Caco-2 (cell line): ENCODE results near the gene AOC1. TPM values are rescaled to one million over a fixed set of nuclear protein-coding genes. Genes with fewer than 3 reads are reported as not detected.

Source experiments
- BruUV-seq: library from RNA; stranded (reverse); fragments of 400-500 nt; replicated peaks from 2 replicates; lab custom pipeline; 2021; lab: Mats Ljungman, UMichigan
- CTCF ChIA-PET: fragments of 300-600 bp; sonication (Branson Sonifier 250); formaldehyde crosslinking; loops from one replicate; lab custom pipeline; 2022; ENCODE audit warnings: antibody characterized with exemption; lab: Charles Lee
- POLR2A ChIA-PET: fragments of 300-600 bp; sonication (Branson Sonifier 250); formaldehyde crosslinking; loops from one replicate; lab custom pipeline; 2022; ENCODE audit warnings: antibody characterized with exemption; lab: Charles Lee
- DNase-seq, 2 experiments: peaks; one replicate each; pipeline versions ENCODE4 v3.0.0 to v3.0.0-alpha.2; 2020 to 2022
- H3K27me3 ChIP-seq: replicated peaks from 2 replicates; pipeline ENCODE4 v1.6.0; 2011; ENCODE audit warnings: low read length; ENCODE audit not compliant: control insufficient read depth, insufficient read depth
- H3K36me3 ChIP-seq: 2 replicates; pipeline ENCODE4 v1.5.1; 2011; ENCODE audit warnings: low read length; ENCODE audit not compliant: control insufficient read depth, insufficient read depth
- H3K4me1 ChIP-seq: fragments of 250-450 bp; sonication (Bioruptor Pico); 2 replicates; pipeline ENCODE4 v1.5.1; 2020; ENCODE audit warnings: mild to moderate bottlenecking
- H3K4me3 ChIP-seq: 2 replicates; pipeline ENCODE4 v1.5.1; 2011; ENCODE audit warnings: low read depth, mild to moderate bottlenecking, control low read depth, low read length
- H3K9me3 ChIP-seq: fragments of 250-450 bp; sonication (Bioruptor Pico); 2 replicates; pipeline ENCODE4 v1.5.1; 2020; ENCODE audit warnings: mild to moderate bottlenecking, moderate library complexity
- H3K27ac Mint-ChIP-seq: one replicate; pipeline ENCODE4 v1.8.0; 2022; ENCODE audit warnings: mixed read lengths; ENCODE audit not compliant: unreplicated experiment
- H3K27me3 Mint-ChIP-seq: one replicate; pipeline ENCODE4 v1.8.0; 2022; ENCODE audit warnings: mixed read lengths; ENCODE audit not compliant: insufficient read depth, unreplicated experiment
- H3K36me3 Mint-ChIP-seq: one replicate; pipeline ENCODE4 v1.8.0; 2022; ENCODE audit warnings: mild to moderate bottlenecking, mixed read lengths; ENCODE audit not compliant: insufficient read depth, unreplicated experiment
- H3K4me1 Mint-ChIP-seq: one replicate; pipeline ENCODE4 v1.8.0; 2022; ENCODE audit warnings: low read depth, mixed read lengths; ENCODE audit not compliant: unreplicated experiment
- H3K4me3 Mint-ChIP-seq: one replicate; pipeline ENCODE4 v1.8.0; 2022; ENCODE audit warnings: mild to moderate bottlenecking, moderate library complexity, mixed read lengths; ENCODE audit not compliant: unreplicated experiment
- H3K9me3 Mint-ChIP-seq: one replicate; pipeline ENCODE4 v1.8.0; 2022; ENCODE audit warnings: mixed read lengths; ENCODE audit not compliant: unreplicated experiment
- intact Hi-C: fragments of 100-400 bp; cut with micrococcal nuclease; formaldehyde crosslinking; loops from one replicate; pipeline ENCODE4 v1.10.0; 2022; ENCODE audit not compliant: unreplicated experiment
- total RNA-seq: library from RNA; stranded (reverse); gene quantifications from 2 replicates; pipeline ENCODE4 v1.2.3, GENCODE V29; 2022
- TF ChIP-seq, protein P1 (sequence below), 2 experiments: fragments of 200-600 bp in 1 of 2; IDR thresholded peaks; 1 replicate in 1 of 2; 2 replicates in 1 of 2; pipeline versions ENCODE4 v1.5.1 to v1.8.0; 2011 to 2022; ENCODE audit warnings: antibody characterized with exemption in 1 of 2, control low read depth in 1 of 2, inconsistent platforms in 1 of 2, low read depth in 1 of 2, low read length in 1 of 2, mild to moderate bottlenecking in 1 of 2, moderate library complexity in 1 of 2; ENCODE audit not compliant: insufficient read depth in 1 of 2, severe bottlenecking in 1 of 2, unreplicated experiment in 1 of 2

AOC1 gene
- total RNA-seq, 1 experiment from 2014 or later: 3.5 TPM

DNA sequence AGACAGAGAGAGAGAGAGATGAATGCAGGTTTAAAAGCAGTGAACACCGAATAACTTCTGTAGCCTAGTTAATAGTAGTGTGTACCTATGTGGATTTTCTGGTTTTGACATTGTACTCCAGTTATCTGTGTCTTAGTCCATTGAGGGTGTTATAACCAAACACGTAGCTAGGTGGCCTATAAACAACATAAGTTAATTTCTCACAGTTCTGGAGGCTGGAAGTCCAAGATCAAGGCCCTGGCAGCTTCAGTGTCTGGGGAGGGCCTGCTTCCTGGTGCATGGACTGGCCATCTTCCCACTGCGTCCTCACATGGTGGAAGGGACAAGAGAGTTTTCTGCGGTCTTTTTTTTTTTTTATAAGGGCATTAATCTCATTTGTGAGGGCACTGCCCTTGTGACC is 23.5 kb downstream of the AOC1 start:
- no peak overlapping the region for H3K27ac Mint-ChIP-seq
- no peaks in the 10 kb centered on the region for H3K36me3 Mint-ChIP-seq
- no peaks in the 10 kb centered on the region for H3K4me1 Mint-ChIP-seq
- no peaks in the 10 kb centered on the region for H3K9me3 Mint-ChIP-seq
- Histone ChIP-seq H3K9me3 (no peaks in the 10 kb centered on the region), H3K4me1 (peaks cover 8% of the 10 kb centered on the region), H3K36me3 (no peaks in the 10 kb centered on the region), H3K27me3 (no peaks in the 10 kb centered on the region), H3K4me3 (no peak overlapping the region)
- ChIA-PET CTCF (interaction anchor here (0.6 to 1.7 kb wide), 5 partner anchors 8 to 106 kb away, joined by 3 to 8 read pairs (median 4); no protein-coding TSS in a partner anchor), POLR2A (no interaction called here)
- BruUV-seq: no TSS peak
- TF ChIP-seq, protein P1, sequence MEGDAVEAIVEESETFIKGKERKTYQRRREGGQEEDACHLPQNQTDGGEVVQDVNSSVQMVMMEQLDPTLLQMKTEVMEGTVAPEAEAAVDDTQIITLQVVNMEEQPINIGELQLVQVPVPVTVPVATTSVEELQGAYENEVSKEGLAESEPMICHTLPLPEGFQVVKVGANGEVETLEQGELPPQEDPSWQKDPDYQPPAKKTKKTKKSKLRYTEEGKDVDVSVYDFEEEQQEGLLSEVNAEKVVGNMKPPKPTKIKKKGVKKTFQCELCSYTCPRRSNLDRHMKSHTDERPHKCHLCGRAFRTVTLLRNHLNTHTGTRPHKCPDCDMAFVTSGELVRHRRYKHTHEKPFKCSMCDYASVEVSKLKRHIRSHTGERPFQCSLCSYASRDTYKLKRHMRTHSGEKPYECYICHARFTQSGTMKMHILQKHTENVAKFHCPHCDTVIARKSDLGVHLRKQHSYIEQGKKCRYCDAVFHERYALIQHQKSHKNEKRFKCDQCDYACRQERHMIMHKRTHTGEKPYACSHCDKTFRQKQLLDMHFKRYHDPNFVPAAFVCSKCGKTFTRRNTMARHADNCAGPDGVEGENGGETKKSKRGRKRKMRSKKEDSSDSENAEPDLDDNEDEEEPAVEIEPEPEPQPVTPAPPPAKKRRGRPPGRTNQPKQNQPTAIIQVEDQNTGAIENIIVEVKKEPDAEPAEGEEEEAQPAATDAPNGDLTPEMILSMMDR (IDR thresholded peaks at IDR 0.05; ENCODE audit: insufficient read depth in 1 of 2, low read depth in 1 of 2, low read length in 1 of 2, severe bottlenecking in 1 of 2, unreplicated experiment in 1 of 2): no peak
- H3K27me3 Mint-ChIP-seq: peaks cover 7% of the 10 kb centered on the region
- intact Hi-C loops: loop anchor here (2.0 kb wide), 1 partner anchor 45 kb away; no protein-coding TSS in a partner anchor
- H3K4me3 Mint-ChIP-seq: no peak overlapping the region
- DNase-seq: no peak

- CTCF ChIA-PET: interaction anchor here (0.6 to 1.7 kb wide), 11 partner anchors 9 to 1196 kb away, joined by 3 to 9 read pairs (median 4); partner anchors contain the start of gene AOC1
- peaks cover 9% of the 10 kb centered on the region for H3K27me3 Mint-ChIP-seq
- H3K4me1 ChIP-seq: peaks cover 8% of the 10 kb centered on the region
- no peaks in the 10 kb centered on the region for H3K9me3 Mint-ChIP-seq
- no peaks in the 10 kb centered on the region for H3K36me3 Mint-ChIP-seq
- DNase-seq: peak; percentile 82 to 83
- no peaks in the 10 kb centered on the region for H3K4me1 Mint-ChIP-seq
- intact Hi-C loops: loop anchor here (1.0 to 2.0 kb wide), 2 partner anchors 46 to 99 kb away; no protein-coding TSS in a partner anchor
- H3K36me3 ChIP-seq: no peaks in the 10 kb centered on the region
- TF ChIP-seq, protein P1 (IDR thresholded peaks at IDR 0.05; ENCODE audit: insufficient read depth in 1 of 2, low read depth in 1 of 2, low read length in 1 of 2, severe bottlenecking in 1 of 2, unreplicated experiment in 1 of 2): peak; percentile 61 to 79
- peak overlapping the region; percentile 77 for H3K27ac Mint-ChIP-seq
- H3K4me3 ChIP-seq: peak overlapping the region; percentile 29
- no peaks in the 10 kb centered on the region for H3K27me3 ChIP-seq
- POLR2A ChIA-PET: no interaction called here
- no peaks in the 10 kb centered on the region for H3K9me3 ChIP-seq
- no TSS peak for BruUV-seq
- peak overlapping the region; percentile 80 for H3K4me3 Mint-ChIP-seq
Measured at GRCh38 chr7:150876817-150877526, 24.7 kb downstream of the AOC1 start.

DNA sequence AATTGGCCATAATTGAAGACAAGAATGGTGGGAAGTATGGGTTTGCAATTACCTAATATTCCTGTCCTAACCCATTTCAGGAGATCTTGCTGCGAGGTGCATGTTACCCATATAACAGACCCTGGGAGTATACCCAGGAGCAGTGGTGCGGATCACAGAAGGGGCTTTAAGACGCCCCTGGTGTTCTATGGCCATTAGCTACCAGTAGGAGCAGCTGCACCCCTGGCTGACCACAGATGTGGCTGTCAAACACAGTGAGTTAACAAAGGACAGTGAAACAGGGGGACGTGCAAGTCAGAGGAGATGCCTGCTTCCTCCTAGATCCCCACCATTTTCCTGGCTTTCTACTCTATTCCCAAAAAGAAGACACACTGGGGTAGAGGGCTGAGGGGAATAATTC is 25.2 kb downstream of the AOC1 start:
- Histone ChIP-seq H3K27me3 (no peaks in the 10 kb centered on the region), H3K4me1 (peaks cover 8% of the 10 kb centered on the region), H3K36me3 (no peaks in the 10 kb centered on the region), H3K4me3 (no peak overlapping the region), H3K9me3 (no peaks in the 10 kb centered on the region)
- CTCF ChIA-PET: interaction anchor here (0.6 to 1.7 kb wide), 4 partner anchors 19 to 1197 kb away, joined by 3 to 9 read pairs (median 4); partner anchors contain the start of gene AOC1
- POLR2A ChIA-PET: no interaction called here
- no peak overlapping the region for H3K4me3 Mint-ChIP-seq
- no TSS peak for BruUV-seq
- peak overlapping the region; percentile 77 for H3K27ac Mint-ChIP-seq
- no peak for DNase-seq
- no peaks in the 10 kb centered on the region for H3K36me3 Mint-ChIP-seq
- intact Hi-C loops: loop anchor here (1.0 to 2.0 kb wide), 2 partner anchors 47 to 99 kb away; no protein-coding TSS in a partner anchor
- H3K27me3 Mint-ChIP-seq: peaks cover 9% of the 10 kb centered on the region
- H3K4me1 Mint-ChIP-seq: no peaks in the 10 kb centered on the region
- no peaks in the 10 kb centered on the region for H3K9me3 Mint-ChIP-seq
- TF ChIP-seq, protein P1 (IDR thresholded peaks at IDR 0.05; ENCODE audit: insufficient read depth in 1 of 2, low read depth in 1 of 2, low read length in 1 of 2, severe bottlenecking in 1 of 2, unreplicated experiment in 1 of 2): no peak
